Middle frontal gyrus (tissue), 1 donor: ENCODE measurements around the gene ATOSA.
A peak's percentile ranks its signal among the peaks of the same experiment; 100 is the strongest.

ENCODE experiments used
- DNase-seq: peaks from one replicate; pipeline ENCODE4 v3.0.0-alpha.2; 2015; ENCODE audit warnings: low spot score; ENCODE audit errors: extremely low spot score

ATOSA gene

GRCh38 chr15:52679232-52680040, at the start of gene ATOSA:
Gene ATOSA (minus strand): TSS chr15:52679388. CDS start chr15:52678021, 1,367 bp downstream.
- DNase-seq, result peak; percentile 79

GRCh38 chr15:52728899-52729298, 49.7 kb upstream of the ATOSA start:
- DNase-seq, result no peak

GRCh38 chr15:52727815-52728214, 48.6 kb upstream of the ATOSA start:
- DNase-seq, result no peak

- DNase-seq, result no peak
These were observed 47.0 kb upstream of the ATOSA start for GRCh38 chr15:52726195-52726594.

GRCh38 chr15:52718551-52718950, 39.4 kb upstream of the ATOSA start:
- DNase-seq, result no peak

- DNase-seq, result no peak
These were observed 38.7 kb upstream of the ATOSA start for GRCh38 chr15:52717924-52718323.

GRCh38 chr15:52717481-52717880, 38.3 kb upstream of the ATOSA start:
- DNase-seq, result no peak

GRCh38 chr15:52716536-52716935, 37.3 kb upstream of the ATOSA start:
- DNase-seq, result no peak

GRCh38 chr15:52715411-52715810, 36.2 kb upstream of the ATOSA start:
- DNase-seq, result no peak

- no peak for DNase-seq
These were observed 35.8 kb upstream of the ATOSA start for GRCh38 chr15:52714968-52715367.

GRCh38 chr15:52710708-52711389, 31.7 kb upstream of the ATOSA start:
- no peak for DNase-seq

- no peak for DNase-seq
These were observed 31.0 kb upstream of the ATOSA start for GRCh38 chr15:52710050-52710707.

GRCh38 chr15:52709187-52709981, 30.2 kb upstream of the ATOSA start:
- no peak for DNase-seq

- DNase-seq, result no peak
These were observed 26.9 kb upstream of the ATOSA start for GRCh38 chr15:52706091-52706490.

- DNase-seq, result no peak
These were observed 23.2 kb upstream of the ATOSA start for GRCh38 chr15:52702390-52702789.

- DNase-seq, result no peak
These were observed 20.3 kb upstream of the ATOSA start for GRCh38 chr15:52699457-52699856.

- no peak for DNase-seq
These were observed 19.3 kb upstream of the ATOSA start for GRCh38 chr15:52698514-52698913.

GRCh38 chr15:52697051-52697450, 17.9 kb upstream of the ATOSA start:
- DNase-seq, result no peak

- DNase-seq, result no peak
These were observed 16.0 kb upstream of the ATOSA start for GRCh38 chr15:52695154-52695553.

- no peak for DNase-seq
These were observed 10.4 kb upstream of the ATOSA start for GRCh38 chr15:52689562-52689961.

GRCh38 chr15:52683580-52683979, 4.4 kb upstream of the ATOSA start:
- no peak for DNase-seq
